GM10847 (cell line): Measurements from ENCODE around the gene RNF8.

Source experiments
- POLR2A ChIP-seq: IDR thresholded peaks from 2 replicates; pipeline ENCODE4 v1.6.1; 2011; ENCODE audit not compliant: insufficient read length; ENCODE audit errors: extremely low read depth

The RNF8 gene

GRCh38 chr6:37353761-37354525, at the start of gene RNF8:
RNF8 (plus strand) TSS chr6:37353983; CDS start chr6:37354165, 182 bp downstream.
- peak; percentile 72 for TF ChIP-seq POLR2A

- TF ChIP-seq POLR2A: no peak
Measured at GRCh38 chr6:37304766-37305165, 49.0 kb upstream of the RNF8 start.

- no peak for TF ChIP-seq POLR2A
Measured at GRCh38 chr6:37305841-37306425, 47.9 kb upstream of the RNF8 start.

- TF ChIP-seq POLR2A: no peak
Measured at GRCh38 chr6:37306624-37307222, 47.1 kb upstream of the RNF8 start.

- TF ChIP-seq POLR2A: no peak
Measured at GRCh38 chr6:37308069-37308815, 45.5 kb upstream of the RNF8 start.

- no peak for TF ChIP-seq POLR2A
Measured at GRCh38 chr6:37309046-37309445, 44.7 kb upstream of the RNF8 start.

- TF ChIP-seq POLR2A: no peak
Measured at GRCh38 chr6:37309692-37310091, 44.1 kb upstream of the RNF8 start.

GRCh38 chr6:37310966-37311365, 42.8 kb upstream of the RNF8 start:
- TF ChIP-seq POLR2A: no peak

- TF ChIP-seq POLR2A: no peak
Measured at GRCh38 chr6:37311741-37312473, 41.9 kb upstream of the RNF8 start.

GRCh38 chr6:37313723-37314486, 39.9 kb upstream of the RNF8 start:
- no peak for TF ChIP-seq POLR2A

GRCh38 chr6:37314487-37315156, 39.2 kb upstream of the RNF8 start:
- TF ChIP-seq POLR2A: no peak

- TF ChIP-seq POLR2A: no peak
Measured at GRCh38 chr6:37315157-37315515, 38.6 kb upstream of the RNF8 start.

- TF ChIP-seq POLR2A: no peak
Measured at GRCh38 chr6:37316071-37316470, 37.7 kb upstream of the RNF8 start.
